Neuronal stem cell (in vitro differentiated cells): ENCODE measurements around the gene CSF3R.

Experiments
- DNase-seq: peaks from one replicate; pipeline ENCODE4 v3.0.0-alpha.2; 2013; ENCODE audit warnings: low spot score
- H2AFZ ChIP-seq: one replicate; pipeline ENCODE4 v1.6.1; 2013; ENCODE audit warnings: mild to moderate bottlenecking, low read length, inconsistent platforms
- H2AK5ac ChIP-seq: 2 replicates; pipeline ENCODE4 v1.6.1; 2013; ENCODE audit warnings: low read depth, mild to moderate bottlenecking, inconsistent platforms, low read length, moderate library complexity, mixed read lengths
- H2BK120ac ChIP-seq: 2 replicates; pipeline ENCODE4 v1.6.1; 2013; ENCODE audit warnings: low read depth, mild to moderate bottlenecking, inconsistent platforms, low read length, moderate library complexity, mixed read lengths
- H2BK12ac ChIP-seq: one replicate; pipeline ENCODE4 v1.6.1; 2013; ENCODE audit warnings: low read length, inconsistent platforms
- H2BK15ac ChIP-seq: 2 replicates; pipeline ENCODE4 v1.6.1; 2013; ENCODE audit warnings: mild to moderate bottlenecking, low read length, inconsistent platforms, mixed read lengths
- H2BK5ac ChIP-seq: one replicate; pipeline ENCODE4 v1.6.1; 2013; ENCODE audit warnings: inconsistent platforms, mild to moderate bottlenecking, low read length, moderate library complexity
- H3K14ac ChIP-seq: one replicate; pipeline ENCODE4 v1.6.1; 2013; ENCODE audit warnings: low read length, inconsistent platforms
- H3K18ac ChIP-seq: 2 replicates; pipeline ENCODE4 v1.6.1; 2013; ENCODE audit warnings: low read length, inconsistent platforms
- H3K23ac ChIP-seq: 2 replicates; pipeline ENCODE4 v1.6.1; 2013; ENCODE audit warnings: low read depth, mild to moderate bottlenecking, mixed read lengths, low read length, inconsistent platforms; ENCODE audit not compliant: poor library complexity
- H3K27ac ChIP-seq: replicated peaks from 3 replicates; pipeline ENCODE4 v1.5.1; 2013; ENCODE audit warnings: low read length, inconsistent platforms
- H3K27me3 ChIP-seq, 3 experiments: 2 replicates each; pipeline ENCODE4 v1.6.1; 2013; ENCODE audit warnings: low read length in 3 of 3, mild to moderate bottlenecking in 2 of 3, inconsistent platforms in 1 of 3, low read depth in 1 of 3, mixed read lengths in 1 of 3, moderate library complexity in 1 of 3; ENCODE audit not compliant: control insufficient read depth in 3 of 3, insufficient read depth in 3 of 3
- H3K36me3 ChIP-seq, 2 donors: replicated peaks in 1 of 2; 2 replicates each; pipeline ENCODE4 v1.6.1; 2013; ENCODE audit warnings: low read length in 2 of 2; ENCODE audit not compliant: control insufficient read depth in 2 of 2, insufficient read depth in 2 of 2
- H3K4ac ChIP-seq: 2 replicates; pipeline ENCODE4 v1.6.1; 2013; ENCODE audit warnings: inconsistent platforms, mild to moderate bottlenecking, low read length, moderate library complexity
- H3K4me1 ChIP-seq, 2 donors: 1 replicate in 1 of 2; 2 replicates in 1 of 2; pipeline ENCODE4 v1.6.1; 2013; ENCODE audit warnings: low read length in 2 of 2, low read depth in 1 of 2; ENCODE audit not compliant: control insufficient read depth in 2 of 2, insufficient read depth in 1 of 2
- H3K4me2 ChIP-seq: one replicate; pipeline ENCODE4 v1.6.1; 2013; ENCODE audit warnings: mild to moderate bottlenecking, low read length, inconsistent platforms; ENCODE audit not compliant: insufficient read depth, poor library complexity, severe bottlenecking
- H3K4me3 ChIP-seq, 2 donors: 2 replicates each; pipeline ENCODE4 v1.5.1; 2013; ENCODE audit warnings: low read length in 2 of 2, mild to moderate bottlenecking in 2 of 2, inconsistent platforms in 1 of 2, moderate library complexity in 1 of 2
- H3K79me1 ChIP-seq: one replicate; pipeline ENCODE4 v1.6.1; 2013; ENCODE audit warnings: low read depth, mild to moderate bottlenecking, inconsistent platforms, low read length, moderate library complexity
- H3K9ac ChIP-seq: one replicate; pipeline ENCODE4 v1.6.1; 2013; ENCODE audit warnings: mild to moderate bottlenecking, low read depth, low read length, inconsistent platforms; ENCODE audit not compliant: poor library complexity
- H3K9me3 ChIP-seq, 2 donors: replicated peaks in 1 of 2; 2 replicates each; pipeline versions ENCODE3 to v1.6.1; 2013; ENCODE audit warnings: low read length in 2 of 2, mild to moderate bottlenecking in 2 of 2, inconsistent platforms in 1 of 2, low read depth in 1 of 2, mixed read lengths in 1 of 2, moderate library complexity in 1 of 2; ENCODE audit not compliant: control insufficient read depth in 2 of 2, insufficient read depth in 1 of 2
- H4K8ac ChIP-seq: one replicate; pipeline ENCODE4 v1.6.1; 2013; ENCODE audit warnings: low read depth, mild to moderate bottlenecking, inconsistent platforms, low read length, moderate library complexity
- H4K91ac ChIP-seq: one replicate; pipeline ENCODE4 v1.6.1; 2013; ENCODE audit warnings: low read length, low read depth, mild to moderate bottlenecking, inconsistent platforms; ENCODE audit not compliant: poor library complexity
- WGBS, 2 donors: extraction: QIAGEN DNeasy Blood & Tissue Kit; methylation state at CpG; one replicate each; pipeline ENCODE4 v1.1.7; 2013; ENCODE audit warnings: missing lambda C conversion rate in 2 of 2, mixed read lengths in 1 of 2; ENCODE audit not compliant: insufficient read length in 2 of 2, insufficient replicate concordance in 1 of 2; ENCODE audit errors: extremely low coverage in 2 of 2; 5-methylcytosine and 5-hydroxymethylcytosine counted together

The CSF3R gene

DNA sequence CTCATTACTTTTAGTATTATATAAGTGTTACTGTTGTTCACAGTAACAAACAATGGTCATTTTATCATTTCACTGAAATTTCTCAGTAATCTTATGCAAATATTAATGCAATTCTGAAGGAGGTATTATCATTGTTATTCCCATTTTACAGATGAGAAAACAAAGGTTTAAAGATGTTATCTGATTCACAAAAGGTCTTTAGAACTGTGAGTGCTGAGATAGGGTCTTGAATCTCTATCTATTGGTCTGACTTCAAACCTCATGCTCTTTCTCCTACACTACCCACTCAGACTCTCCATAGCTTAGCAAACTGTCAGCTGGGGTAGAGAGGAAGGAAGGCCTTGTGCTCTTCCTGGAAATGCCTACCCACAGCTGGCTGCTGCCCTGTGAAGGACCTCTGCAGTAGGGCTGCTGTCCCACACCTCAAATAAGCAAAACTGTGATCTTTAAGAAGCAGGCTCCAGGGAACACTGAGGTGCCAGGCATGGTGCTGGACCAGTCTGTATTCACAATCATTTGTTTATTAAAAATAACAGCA, 26.3 kb downstream of the CSF3R start:
- Histone ChIP-seq H3K4ac (no peak overlapping the region), H3K27ac (no peak overlapping the region), H2BK5ac (no peak overlapping the region), H3K14ac (no peak overlapping the region), H2BK12ac (no peak overlapping the region), H3K27me3 (no peaks in the 10 kb centered on the region), H3K9ac (no peak overlapping the region), H2BK15ac (no peak overlapping the region), H4K8ac (no peak overlapping the region), H3K23ac (no peak overlapping the region), H3K4me2 (no peak overlapping the region), H2BK120ac (no peak overlapping the region), H2AK5ac (no peak overlapping the region), H3K18ac (no peak overlapping the region), H3K79me1 (no peaks in the 10 kb centered on the region), H3K4me3 (no peak overlapping the region), H2AFZ (no peak overlapping the region), H3K9me3 (no peaks in the 10 kb centered on the region), H3K4me1 (no peaks in the 10 kb centered on the region), H3K36me3 (peaks cover 46 to 72% of the 10 kb centered on the region in 2 donors), H4K91ac (no peak overlapping the region)
- no peak for DNase-seq

GRCh38 chr1:36455386-36455785, 27.3 kb downstream of the CSF3R start:
- Histone ChIP-seq H3K27ac (no peak overlapping the region), H3K79me1 (no peaks in the 10 kb centered on the region), H3K4me3 (no peak overlapping the region), H2BK12ac (no peak overlapping the region), H2BK15ac (no peak overlapping the region), H3K23ac (no peak overlapping the region), H2AFZ (no peak overlapping the region), H4K91ac (no peak overlapping the region), H3K4me1 (no peaks in the 10 kb centered on the region), H3K36me3 (peaks cover 36 to 62% of the 10 kb centered on the region in 2 donors), H2BK5ac (no peak overlapping the region), H3K4ac (no peak overlapping the region), H3K27me3 (no peaks in the 10 kb centered on the region), H2AK5ac (no peak overlapping the region), H3K9ac (no peak overlapping the region), H3K4me2 (no peak overlapping the region), H3K18ac (no peak overlapping the region), H2BK120ac (no peak overlapping the region), H3K14ac (no peak overlapping the region), H4K8ac (no peak overlapping the region), H3K9me3 (no peaks in the 10 kb centered on the region)
- no CpG with 5 or more reads among the region's 1 CpG for WGBS, 2 donors
- DNase-seq = no peak

GRCh38 chr1:36453600-36454388, 28.9 kb downstream of the CSF3R start:
- DNase-seq = no peak
- H3K4ac ChIP-seq = no peak overlapping the region
- H2AFZ ChIP-seq = no peak overlapping the region
- no peak overlapping the region for H2AK5ac ChIP-seq
- no peaks in the 10 kb centered on the region for H3K27me3 ChIP-seq
- WGBS, 2 donors = no CpG with 5 or more reads among the region's 6 CpGs
- H3K27ac ChIP-seq = no peak overlapping the region
- H2BK120ac ChIP-seq = no peak overlapping the region
- H4K8ac ChIP-seq = no peak overlapping the region
- no peak overlapping the region for H3K4me2 ChIP-seq
- no peak overlapping the region for H4K91ac ChIP-seq
- H3K36me3 ChIP-seq = peaks cover 25 to 47% of the 10 kb centered on the region in 2 donors
- no peaks in the 10 kb centered on the region for H3K9me3 ChIP-seq
- H2BK12ac ChIP-seq = no peak overlapping the region
- H2BK5ac ChIP-seq = no peak overlapping the region
- H3K9ac ChIP-seq = no peak overlapping the region
- H3K79me1 ChIP-seq = no peaks in the 10 kb centered on the region
- no peak overlapping the region for H2BK15ac ChIP-seq
- no peak overlapping the region for H3K14ac ChIP-seq
- H3K18ac ChIP-seq = no peak overlapping the region
- no peaks in the 10 kb centered on the region for H3K4me1 ChIP-seq
- no peak overlapping the region for H3K4me3 ChIP-seq
- H3K23ac ChIP-seq = no peak overlapping the region

DNA sequence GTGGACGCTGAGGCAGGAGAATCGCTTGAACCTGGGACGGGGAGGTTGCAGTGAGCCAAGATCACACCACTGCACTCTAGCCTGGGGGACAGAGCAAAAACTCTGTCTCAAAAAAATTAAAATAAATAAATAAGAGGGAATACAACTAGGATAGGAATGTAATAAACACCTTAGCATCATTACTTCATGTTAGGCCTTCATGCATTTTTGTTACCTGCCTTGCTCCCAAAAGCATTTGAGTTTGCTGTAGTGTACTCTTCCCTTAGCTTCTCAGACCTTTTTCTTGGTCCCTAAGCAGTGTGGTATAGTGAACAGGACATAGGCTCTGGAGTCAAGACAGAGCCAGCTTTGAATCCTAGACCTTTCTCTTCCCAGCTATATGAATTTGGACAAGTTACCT, 29.7 kb downstream of the CSF3R start:
- Histone ChIP-seq H2BK120ac (no peak overlapping the region), H2BK15ac (no peak overlapping the region), H3K4ac (no peak overlapping the region), H3K18ac (no peak overlapping the region), H3K4me3 (no peak overlapping the region), H3K36me3 (peaks cover 20 to 42% of the 10 kb centered on the region in 2 donors), H2AK5ac (no peak overlapping the region), H3K9ac (no peak overlapping the region), H3K14ac (no peak overlapping the region), H4K91ac (no peak overlapping the region), H3K4me1 (no peaks in the 10 kb centered on the region), H2BK12ac (no peak overlapping the region), H3K79me1 (no peaks in the 10 kb centered on the region), H3K23ac (no peak overlapping the region), H3K27ac (no peak overlapping the region), H3K27me3 (no peaks in the 10 kb centered on the region), H2BK5ac (no peak overlapping the region), H3K4me2 (no peak overlapping the region), H4K8ac (no peak overlapping the region), H3K9me3 (no peaks in the 10 kb centered on the region), H2AFZ (no peak overlapping the region)
- no CpG with 5 or more reads among the region's 3 CpGs for whole genome bisulfite sequencing, 2 donors
- no peak for DNase-seq
